HepG2 (cell line): ENCODE measurements around the gene ARL15. TPM values are rescaled to one million over a fixed set of nuclear protein-coding genes. Genes with fewer than 3 reads are reported as not detected.

Experiments used
- ATAC-seq: fragments of 200-7000 bp; cut with Tn5 transposase; 3 replicates; pipeline ENCODE4 v1.9.1; 2020; ENCODE audit warnings: mild to moderate bottlenecking, moderate library complexity
- BruUV-seq: library from RNA; stranded (reverse); fragments of 400-500 nt; replicated peaks from 2 replicates; lab custom pipeline; 2021; lab: Mats Ljungman, UMichigan
- CTCF ChIA-PET: fragments of 300-600 bp; formaldehyde crosslinking; extraction: SDS; loops from one replicate; lab custom pipeline; 2021; ENCODE audit warnings: low total read pairs, inconsistent platforms, low intra/inter-chr PET ratio; lab: Yijun Ruan, JAX
- POLR2A ChIA-PET: fragments of 350-600 bp; sonication (Branson Sonifier 250); formaldehyde crosslinking; loops from one replicate; lab custom pipeline; 2020; ENCODE audit warnings: antibody characterized with exemption, inconsistent platforms; lab: Yijun Ruan, JAX
- DNase-seq: peaks from one replicate; pipeline ENCODE4 v3.0.0-alpha.2; 2015; ENCODE audit warnings: low spot score
- FAIRE-seq: peaks from 3 replicates; lab custom pipeline; 2011; peaks lifted over from hg19 to GRCh38; lab: Jason Lieb, UNC
- H2AFZ ChIP-seq: one replicate; pipeline ENCODE4 v1.6.1; 2011; ENCODE audit warnings: low read length, inconsistent platforms
- H3K27ac ChIP-seq: fragments of 300-600 bp; 3 replicates; pipeline ENCODE4 v1.8.0; 2011; ENCODE audit warnings: mixed run types, mild to moderate bottlenecking, mixed read lengths, low read length, inconsistent platforms; ENCODE audit not compliant: insufficient read depth; ENCODE audit errors: extremely low read length
- H3K27me3 ChIP-seq, 2 experiments: fragments of 200-600 bp in 1 of 2; 2 replicates in 1 of 2; 3 replicates in 1 of 2; pipeline versions ENCODE4 v1.6.0 to v1.8.0; 2011; ENCODE audit warnings: low read length in 2 of 2, mild to moderate bottlenecking in 2 of 2, moderate library complexity in 2 of 2, inconsistent platforms in 1 of 2; ENCODE audit not compliant: insufficient read depth in 2 of 2, control insufficient read depth in 1 of 2
- H3K36me3 ChIP-seq, 2 experiments: fragments of 200-600 bp in 1 of 2; replicated peaks in 1 of 2; 2 replicates in 1 of 2; 3 replicates in 1 of 2; pipeline versions ENCODE4 v1.5.1 to v1.8.0; 2011; ENCODE audit warnings: low read length in 2 of 2, inconsistent platforms in 1 of 2; ENCODE audit not compliant: insufficient read depth in 2 of 2, control insufficient read depth in 1 of 2
- H3K4me1 ChIP-seq: 2 replicates; pipeline ENCODE4 v1.5.1; 2012; ENCODE audit warnings: low read length, inconsistent platforms; ENCODE audit not compliant: insufficient read depth
- H3K4me2 ChIP-seq: 2 replicates; pipeline ENCODE4 v1.6.0; 2011; ENCODE audit warnings: low read depth, low read length, inconsistent platforms
- H3K4me3 ChIP-seq, 3 experiments: fragments of 200-600 bp in 1 of 3; sonication (generic), shearing (Covaris generic) in 1 of 3; replicated peaks in 1 of 3; 2 replicates each; pipeline ENCODE4 v1.5.1; 2011 to 2016; ENCODE audit warnings: low read length in 3 of 3, inconsistent platforms in 2 of 3, low read depth in 2 of 3, mild to moderate bottlenecking in 2 of 3, control low read depth in 1 of 3, mixed read lengths in 1 of 3; ENCODE audit not compliant: insufficient read depth in 1 of 3
- H3K79me2 ChIP-seq: one replicate; pipeline ENCODE4 v1.6.1; 2011; ENCODE audit warnings: low read length, inconsistent platforms; ENCODE audit not compliant: insufficient read depth
- H3K9ac ChIP-seq: 2 replicates; pipeline ENCODE4 v1.6.0; 2011; ENCODE audit warnings: mild to moderate bottlenecking, low read depth, low read length, inconsistent platforms; ENCODE audit not compliant: insufficient read depth
- H3K9me3 ChIP-seq: 2 replicates; pipeline ENCODE4 v1.5.1; 2012; ENCODE audit warnings: mild to moderate bottlenecking, low read length
- H4K20me1 ChIP-seq: 2 replicates; pipeline ENCODE4 v1.6.0; 2011; ENCODE audit warnings: inconsistent platforms, mild to moderate bottlenecking, low read length, moderate library complexity; ENCODE audit not compliant: insufficient read depth
- AKAP8 ChIP-seq: sonication (generic); formaldehyde crosslinking; IDR thresholded peaks from 2 replicates; pipeline ENCODE4 v1.5.1; 2020; ENCODE audit warnings: mild to moderate bottlenecking, missing genetic modification reagents
- CENPX ChIP-seq: sonication (generic); formaldehyde crosslinking; IDR thresholded peaks from 2 replicates; pipeline ENCODE4 v1.9.0; 2021; ENCODE audit warnings: mild to moderate bottlenecking, missing genetic modification reagents, moderate library complexity
- HOXD1 ChIP-seq: sonication (generic); formaldehyde crosslinking; IDR thresholded peaks from 2 replicates; pipeline ENCODE4 v1.5.0; 2020; ENCODE audit warnings: missing genetic modification reagents
- IRF9 ChIP-seq: sonication (generic); formaldehyde crosslinking; IDR thresholded peaks from 2 replicates; pipeline ENCODE4 v1.8.0; 2022; ENCODE audit warnings: missing genetic modification reagents, mild to moderate bottlenecking, borderline replicate concordance
- NFIB ChIP-seq: sonication (generic); formaldehyde crosslinking; IDR thresholded peaks from 2 replicates; pipeline ENCODE4 v1.9.0; 2021; ENCODE audit warnings: missing genetic modification reagents, mild to moderate bottlenecking, borderline replicate concordance
- ZBTB2 ChIP-seq: sonication (generic); formaldehyde crosslinking; IDR thresholded peaks from 2 replicates; pipeline ENCODE4 v1.8.0; 2022; ENCODE audit warnings: low read depth, missing genetic modification reagents
- ZNF329 ChIP-seq: sonication (generic); formaldehyde crosslinking; IDR thresholded peaks from 2 replicates; pipeline ENCODE4 v1.9.0; 2021; ENCODE audit warnings: low read depth, mild to moderate bottlenecking, missing genetic modification reagents
- ZNF567 ChIP-seq: sonication (generic); formaldehyde crosslinking; IDR thresholded peaks from 2 replicates; pipeline ENCODE4 v1.8.1; 2023; ENCODE audit warnings: mild to moderate bottlenecking, missing genetic modification reagents, borderline replicate concordance
- ZNF792 ChIP-seq: IDR thresholded peaks from 2 replicates; pipeline ENCODE4 v1.6.1; 2016
- WGBS: methylation state at CpG from one replicate; pipeline ENCODE4 v1.1.6; 2017; ENCODE audit warnings: low lambda C conversion rate; 5-methylcytosine and 5-hydroxymethylcytosine counted together
- in situ Hi-C: cut with HindIII; loops from 2 replicates; pipeline ENCODE4 v1.10.0; 2017; ENCODE audit warnings: low pct_unique_long_range_greater_than_20kb; ENCODE audit not compliant: extremely low pct_ligation_motif_present
- intact Hi-C: fragments of 100-400 bp; cut with micrococcal nuclease; formaldehyde crosslinking; loops from one replicate; pipeline ENCODE4 v1.10.0; 2022; ENCODE audit not compliant: unreplicated experiment
- polyA plus RNA-seq, 8 experiments: library from polyadenylated mRNA; depleted of rRNA in 3 of 8; stranded (reverse) in 7 of 8; unstranded in 1 of 8; fragments of >200 nt; fragmentation: Illumina TruSeq in 4 of 8; extraction: Trizol in 4 of 8; gene quantifications; 2 replicates each; pipeline versions ENCODE4 v1.2.1 to v1.2.3, GENCODE V29; 2011 to 2016; ENCODE audit warnings: low read depth in 4 of 8, missing spikeins in 1 of 8, mixed read lengths in 1 of 8; ENCODE audit not compliant: insufficient read depth in 1 of 8
- total RNA-seq, 5 experiments: library from RNA; depleted of rRNA; stranded (reverse); fragments of >200 nt; fragmentation: Illumina TruSeq; extraction: Trizol; gene quantifications; 2 replicates each; pipeline ENCODE4 v1.2.3, GENCODE V29; 2016; ENCODE audit warnings: low read depth in 1 of 5
- TF ChIP-seq, protein P1 (sequence below): sonication (generic); formaldehyde crosslinking; IDR thresholded peaks from 2 replicates; pipeline ENCODE4 v1.4.0; 2020; ENCODE audit warnings: missing genetic modification reagents, mild to moderate bottlenecking, borderline replicate concordance
- TF ChIP-seq, protein P2 (sequence below): IDR thresholded peaks from 2 replicates; pipeline ENCODE4 v1.6.1; 2016; ENCODE audit warnings: missing biosample characterization, missing genetic modification reagents, low read depth
- TF ChIP-seq, protein P3 (sequence below): sonication (generic); formaldehyde crosslinking; IDR thresholded peaks from 2 replicates; pipeline ENCODE4 v1.4.0; 2020; ENCODE audit warnings: missing genetic modification reagents, borderline replicate concordance
- TF ChIP-seq, protein P4 (sequence below): sonication (generic); formaldehyde crosslinking; IDR thresholded peaks from 2 replicates; pipeline ENCODE4 v1.5.0; 2020; ENCODE audit warnings: mild to moderate bottlenecking, missing genetic modification reagents

ARL15 gene
- total and polyA plus RNA-seq, 2 of the 13 experiments (the other 11 are each of a cell fraction or from before 2014, with no cell fraction given): 2.5 to 7.7 TPM

DNA sequence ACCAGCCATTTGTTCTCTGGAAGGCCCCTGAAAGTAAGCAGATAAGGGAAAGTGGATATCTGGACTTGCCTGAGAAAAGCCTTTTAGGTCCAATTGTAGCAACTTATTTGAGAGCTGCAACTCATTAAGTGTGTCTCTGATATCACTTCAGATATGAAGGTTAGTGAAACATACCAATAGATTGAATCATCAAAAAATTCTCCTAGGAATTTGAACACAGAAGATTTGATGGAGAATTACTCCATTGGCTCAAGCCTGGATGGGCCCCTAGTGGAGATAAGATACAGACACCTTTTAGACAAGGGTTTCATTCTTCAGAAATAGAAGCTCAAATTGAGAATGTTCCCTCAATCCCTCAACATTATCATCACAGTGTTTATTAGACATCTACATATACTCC lies 393.3 kb downstream of the ARL15 start (continued):
- TF ChIP-seq NFIB (CRISPR knock-in tag) (no peak), ZNF567 (no peak), ZNF792 (no peak)

DNA sequence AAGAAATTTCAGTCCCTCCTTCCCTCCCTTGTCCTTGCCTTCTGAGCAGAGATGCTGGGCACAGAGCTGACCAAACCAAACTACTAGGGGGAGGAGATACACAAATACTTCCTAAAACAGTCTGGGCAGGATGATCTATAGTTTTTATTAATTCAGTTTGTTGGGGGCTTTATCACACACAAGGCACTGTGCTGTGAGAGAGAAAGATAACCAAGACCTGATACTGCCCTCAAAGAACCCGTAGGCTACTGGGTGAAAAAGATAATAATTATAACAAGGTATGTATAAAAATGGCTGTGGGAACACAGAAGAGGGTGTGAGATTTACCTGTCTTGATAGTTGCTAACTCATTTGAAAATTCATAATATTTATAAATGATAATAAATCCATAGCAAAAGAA lies 395.3 kb downstream of the ARL15 start:
- intact Hi-C loops: no loop called here
- no peak for FAIRE-seq
- DNase-seq: no peak
- ChIA-PET CTCF (no interaction called here), POLR2A (no interaction called here)
- H3K36me3 ChIP-seq: no peaks in the 10 kb centered on the region
- H3K79me2 ChIP-seq: no peaks in the 10 kb centered on the region
- H3K27me3 ChIP-seq: no peaks in the 10 kb centered on the region; a peak in 1 of 5 replicates
- H3K4me1 ChIP-seq: no peaks in the 10 kb centered on the region
- in situ Hi-C loops: no loop called here
- no peak overlapping the region for H3K27ac ChIP-seq
- no peak overlapping the region for H3K9ac ChIP-seq
- H4K20me1 ChIP-seq: no peaks in the 10 kb centered on the region
- H3K9me3 ChIP-seq: no peaks in the 10 kb centered on the region
- BruUV-seq: no TSS peak
- no peak overlapping the region for H3K4me3 ChIP-seq
- no peak overlapping the region for H3K4me2 ChIP-seq
- no peak for ATAC-seq
- 15% methylated on average over 1 of the region's 1 CpG for WGBS
- no peak overlapping the region for H2AFZ ChIP-seq
- TF ChIP-seq IRF9: no peak
- no peak for TF ChIP-seq AKAP8 (CRISPR knock-in tag)
- TF ChIP-seq, protein P1, sequence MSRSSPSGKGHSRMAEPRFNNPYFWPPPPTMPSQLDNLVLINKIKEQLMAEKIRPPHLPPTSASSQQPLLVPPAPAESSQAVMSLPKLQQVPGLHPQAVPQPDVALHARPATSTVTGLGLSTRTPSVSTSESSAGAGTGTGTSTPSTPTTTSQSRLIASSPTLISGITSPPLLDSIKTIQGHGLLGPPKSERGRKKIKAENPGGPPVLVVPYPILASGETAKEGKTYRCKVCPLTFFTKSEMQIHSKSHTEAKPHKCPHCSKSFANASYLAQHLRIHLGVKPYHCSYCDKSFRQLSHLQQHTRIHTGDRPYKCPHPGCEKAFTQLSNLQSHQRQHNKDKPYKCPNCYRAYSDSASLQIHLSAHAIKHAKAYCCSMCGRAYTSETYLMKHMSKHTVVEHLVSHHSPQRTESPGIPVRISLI (CRISPR knock-in tag): no peak
- TF ChIP-seq, protein P2, sequence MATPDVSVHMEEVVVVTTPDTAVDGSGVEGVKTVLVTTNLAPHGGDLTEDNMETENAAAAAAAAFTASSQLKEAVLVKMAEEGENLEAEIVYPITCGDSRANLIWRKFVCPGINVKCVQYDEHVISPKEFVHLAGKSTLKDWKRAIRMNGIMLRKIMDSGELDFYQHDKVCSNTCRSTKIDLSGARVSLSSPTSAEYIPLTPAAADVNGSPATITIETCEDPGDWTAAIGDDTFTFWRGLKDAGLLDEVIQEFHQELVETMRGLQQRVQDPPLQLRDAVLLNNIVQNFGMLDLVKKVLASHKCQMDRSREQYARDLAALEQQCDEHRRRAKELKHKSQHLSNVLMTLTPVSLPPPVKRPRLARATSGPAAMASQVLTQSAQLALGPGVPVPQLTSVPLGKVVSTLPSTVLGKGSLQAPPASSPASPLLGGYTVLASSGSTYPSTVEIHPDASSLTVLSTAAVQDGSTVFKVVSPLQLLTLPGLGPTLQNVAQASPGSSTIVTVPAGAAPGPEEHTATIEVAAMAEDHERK (CRISPR knock-in tag): no peak
- no peak for TF ChIP-seq ZNF329
- TF ChIP-seq HOXD1 (CRISPR knock-in tag): no peak
- TF ChIP-seq, protein P3, sequence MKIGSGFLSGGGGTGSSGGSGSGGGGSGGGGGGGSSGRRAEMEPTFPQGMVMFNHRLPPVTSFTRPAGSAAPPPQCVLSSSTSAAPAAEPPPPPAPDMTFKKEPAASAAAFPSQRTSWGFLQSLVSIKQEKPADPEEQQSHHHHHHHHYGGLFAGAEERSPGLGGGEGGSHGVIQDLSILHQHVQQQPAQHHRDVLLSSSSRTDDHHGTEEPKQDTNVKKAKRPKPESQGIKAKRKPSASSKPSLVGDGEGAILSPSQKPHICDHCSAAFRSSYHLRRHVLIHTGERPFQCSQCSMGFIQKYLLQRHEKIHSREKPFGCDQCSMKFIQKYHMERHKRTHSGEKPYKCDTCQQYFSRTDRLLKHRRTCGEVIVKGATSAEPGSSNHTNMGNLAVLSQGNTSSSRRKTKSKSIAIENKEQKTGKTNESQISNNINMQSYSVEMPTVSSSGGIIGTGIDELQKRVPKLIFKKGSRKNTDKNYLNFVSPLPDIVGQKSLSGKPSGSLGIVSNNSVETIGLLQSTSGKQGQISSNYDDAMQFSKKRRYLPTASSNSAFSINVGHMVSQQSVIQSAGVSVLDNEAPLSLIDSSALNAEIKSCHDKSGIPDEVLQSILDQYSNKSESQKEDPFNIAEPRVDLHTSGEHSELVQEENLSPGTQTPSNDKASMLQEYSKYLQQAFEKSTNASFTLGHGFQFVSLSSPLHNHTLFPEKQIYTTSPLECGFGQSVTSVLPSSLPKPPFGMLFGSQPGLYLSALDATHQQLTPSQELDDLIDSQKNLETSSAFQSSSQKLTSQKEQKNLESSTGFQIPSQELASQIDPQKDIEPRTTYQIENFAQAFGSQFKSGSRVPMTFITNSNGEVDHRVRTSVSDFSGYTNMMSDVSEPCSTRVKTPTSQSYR (CRISPR knock-in tag): no peak
- TF ChIP-seq ZBTB2: no peak
- TF ChIP-seq CENPX (CRISPR knock-in tag): no peak
- TF ChIP-seq, protein P4, sequence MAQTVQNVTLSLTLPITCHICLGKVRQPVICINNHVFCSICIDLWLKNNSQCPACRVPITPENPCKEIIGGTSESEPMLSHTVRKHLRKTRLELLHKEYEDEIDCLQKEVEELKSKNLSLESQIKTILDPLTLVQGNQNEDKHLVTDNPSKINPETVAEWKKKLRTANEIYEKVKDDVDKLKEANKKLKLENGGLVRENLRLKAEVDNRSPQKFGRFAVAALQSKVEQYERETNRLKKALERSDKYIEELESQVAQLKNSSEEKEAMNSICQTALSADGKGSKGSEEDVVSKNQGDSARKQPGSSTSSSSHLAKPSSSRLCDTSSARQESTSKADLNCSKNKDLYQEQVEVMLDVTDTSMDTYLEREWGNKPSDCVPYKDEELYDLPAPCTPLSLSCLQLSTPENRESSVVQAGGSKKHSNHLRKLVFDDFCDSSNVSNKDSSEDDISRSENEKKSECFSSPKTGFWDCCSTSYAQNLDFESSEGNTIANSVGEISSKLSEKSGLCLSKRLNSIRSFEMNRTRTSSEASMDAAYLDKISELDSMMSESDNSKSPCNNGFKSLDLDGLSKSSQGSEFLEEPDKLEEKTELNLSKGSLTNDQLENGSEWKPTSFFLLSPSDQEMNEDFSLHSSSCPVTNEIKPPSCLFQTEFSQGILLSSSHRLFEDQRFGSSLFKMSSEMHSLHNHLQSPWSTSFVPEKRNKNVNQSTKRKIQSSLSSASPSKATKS (CRISPR knock-in tag): no peak
